Measurements from ENCODE around the gene MLXIPL. TPM values are rescaled to one million over a fixed set of nuclear protein-coding genes. Genes with fewer than 3 reads are reported as not detected.
"Not testable (repeated sequence)": the region's sequence is repeated elsewhere in the genome, so short reads cannot be mapped to it uniquely, and the experiment has no call there.

MLXIPL gene
- total RNA-seq, 1 donor from 2014 or later = 0.41 TPM

DNA sequence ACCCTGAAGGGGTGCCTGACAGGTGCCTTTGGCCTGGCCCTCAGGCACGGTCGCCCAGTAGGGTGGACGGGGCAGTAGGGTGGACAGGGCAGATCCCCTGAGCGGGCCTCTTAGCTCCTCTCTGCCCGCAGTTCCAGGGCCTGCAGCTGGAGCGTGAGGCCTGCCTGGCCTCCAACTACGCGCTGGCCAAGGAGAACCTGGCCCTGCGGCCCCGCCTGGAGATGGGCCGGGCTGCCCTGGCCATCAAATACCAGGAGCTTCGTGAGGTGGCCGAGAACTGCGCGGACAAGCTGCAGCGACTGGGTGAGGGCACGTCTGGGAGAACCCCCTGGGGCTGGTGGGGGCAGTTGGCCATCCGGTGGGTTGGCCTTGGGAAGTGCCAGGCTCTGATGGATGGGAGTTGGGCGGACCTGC is 45.0 kb upstream of the MLXIPL start:
- Histone ChIP-seq H3K27ac (replicated peaks) (no peak overlapping the region), H3K4me3 (no peak overlapping the region), H3K27me3 (ENCODE audit: low read depth) (no peaks in the 10 kb centered on the region), H3K4me1 (peaks cover 17% of the 10 kb centered on the region), H3K36me3 (no peaks in the 10 kb centered on the region), H3K9me3 (replicated peaks) (no peaks in the 10 kb centered on the region)
- TF ChIP-seq, protein P1, sequence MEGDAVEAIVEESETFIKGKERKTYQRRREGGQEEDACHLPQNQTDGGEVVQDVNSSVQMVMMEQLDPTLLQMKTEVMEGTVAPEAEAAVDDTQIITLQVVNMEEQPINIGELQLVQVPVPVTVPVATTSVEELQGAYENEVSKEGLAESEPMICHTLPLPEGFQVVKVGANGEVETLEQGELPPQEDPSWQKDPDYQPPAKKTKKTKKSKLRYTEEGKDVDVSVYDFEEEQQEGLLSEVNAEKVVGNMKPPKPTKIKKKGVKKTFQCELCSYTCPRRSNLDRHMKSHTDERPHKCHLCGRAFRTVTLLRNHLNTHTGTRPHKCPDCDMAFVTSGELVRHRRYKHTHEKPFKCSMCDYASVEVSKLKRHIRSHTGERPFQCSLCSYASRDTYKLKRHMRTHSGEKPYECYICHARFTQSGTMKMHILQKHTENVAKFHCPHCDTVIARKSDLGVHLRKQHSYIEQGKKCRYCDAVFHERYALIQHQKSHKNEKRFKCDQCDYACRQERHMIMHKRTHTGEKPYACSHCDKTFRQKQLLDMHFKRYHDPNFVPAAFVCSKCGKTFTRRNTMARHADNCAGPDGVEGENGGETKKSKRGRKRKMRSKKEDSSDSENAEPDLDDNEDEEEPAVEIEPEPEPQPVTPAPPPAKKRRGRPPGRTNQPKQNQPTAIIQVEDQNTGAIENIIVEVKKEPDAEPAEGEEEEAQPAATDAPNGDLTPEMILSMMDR (IDR thresholded peaks at IDR 0.05; ENCODE audit: borderline replicate concordance) = no peak
- DNase-seq = no peak
- intact Hi-C loops (cut with micrococcal nuclease) = no loop called here

DNA sequence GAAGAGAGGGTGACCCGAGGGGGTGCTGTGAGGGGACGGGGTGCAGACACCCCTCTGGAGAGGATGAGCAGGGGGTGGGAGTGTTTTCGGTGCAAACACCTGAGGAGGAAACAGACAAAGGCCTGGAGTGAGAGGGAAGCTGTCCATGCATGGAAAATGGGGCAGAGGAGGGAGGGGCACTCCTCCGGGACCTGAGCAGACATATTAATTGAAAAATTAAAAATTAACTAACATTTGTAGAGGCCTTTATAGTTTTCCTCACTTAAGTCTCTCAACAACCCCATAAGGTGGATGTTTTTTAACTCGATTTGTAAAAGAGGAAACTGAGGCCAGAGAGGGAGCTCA is 44.5 kb upstream of the MLXIPL start:
- DNase-seq = no peak
- H3K27me3 ChIP-seq (ENCODE audit: low read depth) = no peaks in the 10 kb centered on the region
- TF ChIP-seq, protein P1 (IDR thresholded peaks at IDR 0.05; ENCODE audit: borderline replicate concordance) = no peak
- no peaks in the 10 kb centered on the region for H3K36me3 ChIP-seq
- H3K27ac ChIP-seq (replicated peaks) = no peak overlapping the region
- intact Hi-C loops (cut with micrococcal nuclease) = no loop called here
- H3K4me1 ChIP-seq = peaks cover 17% of the 10 kb centered on the region
- peak overlapping the region; percentile 73 for H3K4me3 ChIP-seq
- H3K9me3 ChIP-seq (replicated peaks) = no peaks in the 10 kb centered on the region

- H3K27me3 ChIP-seq (ENCODE audit: low read depth) = no peaks in the 10 kb centered on the region
- peaks cover 3% of the 10 kb centered on the region for H3K9me3 ChIP-seq (replicated peaks)
- H3K4me1 ChIP-seq = peaks cover 17% of the 10 kb centered on the region
- no peaks in the 10 kb centered on the region for H3K36me3 ChIP-seq
- intact Hi-C loops (cut with micrococcal nuclease) = no loop called here
- no peak for DNase-seq
- H3K4me3 ChIP-seq = peak overlapping the region; percentile 73
- TF ChIP-seq, protein P1 (IDR thresholded peaks at IDR 0.05; ENCODE audit: borderline replicate concordance) = no peak
- H3K27ac ChIP-seq (replicated peaks) = no peak overlapping the region
Measured at GRCh38 chr7:73668103-73668885, 44.0 kb upstream of the MLXIPL start.

- Histone ChIP-seq H3K9me3 (replicated peaks) (peaks cover 11% of the 10 kb centered on the region), H3K27me3 (ENCODE audit: low read depth) (peaks cover 6% of the 10 kb centered on the region), H3K4me1 (peaks cover 17% of the 10 kb centered on the region), H3K27ac (replicated peaks) (no peak within 1 kb of the TSS), H3K4me3 (peak within 1 kb of the TSS; percentile 73), H3K36me3 (no peaks in the 10 kb centered on the region)
- intact Hi-C loops (cut with micrococcal nuclease) = no loop called here
- peak; percentile 90 for DNase-seq
- TF ChIP-seq, protein P1 (IDR thresholded peaks at IDR 0.05; ENCODE audit: borderline replicate concordance) = peak; percentile 85
Measured at GRCh38 chr7:73667344-73668102, 43.2 kb upstream of the MLXIPL start, which contains the start of gene VPS37D. Gene VPS37D (plus strand): TSS chr7:73667831. CDS start chr7:73667959, 128 bp downstream.

DNA sequence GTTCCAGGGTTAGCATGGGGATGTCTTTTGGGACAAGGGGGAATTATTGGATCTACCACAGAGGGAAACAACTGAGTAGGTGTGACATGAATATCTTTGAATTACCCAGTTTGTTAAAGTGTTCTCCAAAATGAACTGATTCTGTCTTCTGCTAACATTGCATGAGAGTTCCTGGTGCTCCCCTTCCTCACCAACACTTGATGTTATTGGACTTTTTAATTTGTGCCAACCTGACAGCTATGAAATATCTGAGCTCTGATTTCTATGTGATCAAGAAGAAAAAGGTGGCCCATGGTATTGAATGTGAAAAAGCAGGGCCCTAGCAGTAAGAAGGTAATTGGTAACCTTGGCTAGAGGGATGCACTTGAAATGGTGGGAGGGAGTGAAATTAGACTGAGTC is 38.7 kb upstream of the MLXIPL start:
- H3K9me3 ChIP-seq (replicated peaks) = peaks cover 11% of the 10 kb centered on the region
- TF ChIP-seq, protein P1 (IDR thresholded peaks at IDR 0.05; ENCODE audit: borderline replicate concordance) = no peak
- no peak overlapping the region for H3K27ac ChIP-seq (replicated peaks)
- intact Hi-C loops (cut with micrococcal nuclease) = no loop called here
- H3K36me3 ChIP-seq = no peaks in the 10 kb centered on the region
- H3K27me3 ChIP-seq (ENCODE audit: low read depth) = peaks cover 23% of the 10 kb centered on the region
- H3K4me3 ChIP-seq = no peak overlapping the region
- no peak for DNase-seq
- peaks cover 4% of the 10 kb centered on the region for H3K4me1 ChIP-seq

DNA sequence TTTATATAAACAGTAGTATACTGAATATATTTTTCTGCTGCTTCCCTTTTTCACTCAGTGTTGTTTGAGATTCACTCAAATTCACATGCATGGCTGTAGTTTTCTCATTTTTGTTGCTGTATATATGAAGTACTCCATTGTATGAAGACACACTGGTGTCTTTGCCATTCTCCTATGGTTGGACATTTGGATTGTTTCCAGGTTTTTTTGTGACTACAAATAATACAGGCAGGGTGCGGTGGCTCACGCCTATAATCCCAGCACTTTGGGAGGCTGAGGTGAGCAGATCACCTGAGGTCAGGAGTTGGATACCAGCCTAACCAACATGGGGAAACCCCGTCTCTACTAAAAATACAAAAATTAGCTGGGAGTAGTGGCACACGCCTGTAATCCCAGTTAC is 36.3 kb upstream of the MLXIPL start:
- Histone ChIP-seq H3K9me3 (replicated peaks) (peaks cover 11% of the 10 kb centered on the region), H3K27me3 (ENCODE audit: low read depth) (peaks cover 34% of the 10 kb centered on the region)
- H3K4me1 ChIP-seq; H3K36me3 ChIP-seq; intact Hi-C loops (cut with micrococcal nuclease); DNase-seq; H3K4me3 ChIP-seq; H3K27ac ChIP-seq (replicated peaks): not testable (repeated sequence)
